Measurements from ENCODE around the gene NWD2.
"Not testable (repeated sequence)": the region's sequence is repeated elsewhere in the genome, so short reads cannot be mapped to it uniquely, and the experiment has no call there.

DNA sequence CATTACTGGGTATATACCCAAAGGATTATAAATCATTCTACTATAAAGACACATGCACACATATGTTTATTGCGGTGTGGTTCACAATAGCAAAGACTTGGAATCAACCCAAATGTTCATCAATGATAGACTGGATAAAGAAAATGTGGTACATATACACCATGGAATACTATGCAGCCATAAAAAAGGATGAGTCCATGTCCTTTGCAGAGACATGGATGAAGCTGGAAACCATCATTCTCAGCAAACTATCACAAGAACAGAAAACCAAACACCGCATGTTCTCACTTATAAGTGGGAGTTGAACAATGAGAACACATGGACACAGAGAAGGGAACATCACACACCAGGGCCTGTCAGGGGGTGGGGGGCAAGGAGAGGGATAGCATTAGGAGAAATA, 169.1 kb downstream of the NWD2 start:
- TF ChIP-seq YY1 (IDR thresholded peaks at IDR 0.05; ENCODE audit: insufficient read depth, insufficient read length); ZNF274 (IDR thresholded peaks at IDR 0.05; ENCODE audit: low read depth, low read length); SUZ12 (IDR thresholded peaks at IDR 0.05; ENCODE audit: extremely low read depth, insufficient read depth, insufficient read length): not testable (repeated sequence)

All from NT2/D1 (cell line).